Measurements from ENCODE around the gene HAL. TPM values are rescaled to one million over a fixed set of nuclear protein-coding genes. Genes with fewer than 3 reads are reported as not detected.

Gene HAL
- total RNA-seq, 1 donor from 2014 or later = not detected

DNA sequence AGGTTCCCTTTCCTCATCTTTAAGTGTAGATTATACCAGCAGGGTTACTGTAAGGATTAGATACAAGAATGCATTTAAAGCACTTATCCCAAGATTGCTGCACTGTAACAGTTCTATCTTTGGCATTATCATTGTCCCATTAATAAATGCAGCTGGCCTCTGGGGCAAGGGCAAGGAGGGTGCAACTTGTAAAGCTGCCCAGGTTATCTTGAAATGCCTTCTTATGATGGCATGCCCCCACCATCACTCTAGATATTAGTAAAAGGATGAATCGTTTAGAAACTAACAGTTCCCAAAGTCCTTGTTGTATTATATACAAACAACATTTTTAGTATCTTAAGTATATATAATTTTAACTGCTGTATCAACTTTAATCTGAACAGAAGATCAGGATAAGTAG, 32.4 kb upstream of the HAL start:
- no peak for DNase-seq
- Mint-ChIP-seq H3K4me3 (ENCODE audit: unreplicated experiment) (no peak overlapping the region), H3K27me3 (ENCODE audit: unreplicated experiment) (no peaks in the 10 kb centered on the region), H3K9me3 (ENCODE audit: unreplicated experiment) (no peaks in the 10 kb centered on the region), H3K36me3 (ENCODE audit: unreplicated experiment) (no peaks in the 10 kb centered on the region), H3K4me1 (ENCODE audit: low read depth, unreplicated experiment) (no peaks in the 10 kb centered on the region), H3K27ac (ENCODE audit: unreplicated experiment) (no peak overlapping the region)
- TF ChIP-seq, protein P1, sequence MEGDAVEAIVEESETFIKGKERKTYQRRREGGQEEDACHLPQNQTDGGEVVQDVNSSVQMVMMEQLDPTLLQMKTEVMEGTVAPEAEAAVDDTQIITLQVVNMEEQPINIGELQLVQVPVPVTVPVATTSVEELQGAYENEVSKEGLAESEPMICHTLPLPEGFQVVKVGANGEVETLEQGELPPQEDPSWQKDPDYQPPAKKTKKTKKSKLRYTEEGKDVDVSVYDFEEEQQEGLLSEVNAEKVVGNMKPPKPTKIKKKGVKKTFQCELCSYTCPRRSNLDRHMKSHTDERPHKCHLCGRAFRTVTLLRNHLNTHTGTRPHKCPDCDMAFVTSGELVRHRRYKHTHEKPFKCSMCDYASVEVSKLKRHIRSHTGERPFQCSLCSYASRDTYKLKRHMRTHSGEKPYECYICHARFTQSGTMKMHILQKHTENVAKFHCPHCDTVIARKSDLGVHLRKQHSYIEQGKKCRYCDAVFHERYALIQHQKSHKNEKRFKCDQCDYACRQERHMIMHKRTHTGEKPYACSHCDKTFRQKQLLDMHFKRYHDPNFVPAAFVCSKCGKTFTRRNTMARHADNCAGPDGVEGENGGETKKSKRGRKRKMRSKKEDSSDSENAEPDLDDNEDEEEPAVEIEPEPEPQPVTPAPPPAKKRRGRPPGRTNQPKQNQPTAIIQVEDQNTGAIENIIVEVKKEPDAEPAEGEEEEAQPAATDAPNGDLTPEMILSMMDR (IDR thresholded peaks at IDR 0.05; ENCODE audit: partially characterized antibody, unreplicated experiment) = no peak

DNA sequence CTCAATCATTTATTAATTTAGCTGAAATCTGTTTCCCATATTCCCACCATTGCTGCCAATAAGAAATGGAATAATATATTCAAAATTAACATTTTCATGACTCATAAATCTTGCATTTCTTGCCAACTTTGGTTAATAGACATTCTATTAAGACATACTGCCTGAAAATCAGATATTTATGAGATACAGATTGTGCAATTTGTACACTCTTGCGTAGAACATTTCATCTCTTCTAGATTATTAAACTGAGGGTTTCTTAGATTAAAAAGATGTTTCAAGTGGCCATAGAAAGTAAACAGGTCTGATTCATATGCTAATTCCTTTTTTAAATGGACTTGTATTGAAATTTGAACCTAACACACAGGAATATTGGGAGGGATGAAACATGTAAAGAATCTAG, 30.2 kb upstream of the HAL start:
- DNase-seq = no peak

DNA sequence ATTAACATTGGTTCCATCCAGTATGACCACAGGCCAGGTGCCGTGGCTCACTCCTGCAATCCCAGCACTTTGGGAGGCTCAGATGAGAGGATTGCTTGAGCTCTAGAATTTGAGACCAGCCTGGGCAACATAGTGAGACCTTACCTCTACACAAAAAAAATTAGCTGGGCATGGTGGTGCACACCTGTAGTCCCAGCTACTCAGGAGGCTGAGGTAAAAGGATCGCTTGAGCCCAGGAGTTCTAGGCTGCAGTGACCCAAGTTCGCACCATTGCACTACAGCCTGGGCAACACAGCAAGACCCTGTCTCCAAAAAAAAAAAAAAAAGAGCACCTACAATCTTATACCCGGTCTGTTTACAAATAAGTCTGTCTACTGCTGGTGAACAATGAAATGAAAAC, 29.4 kb upstream of the HAL start:
- no peaks in the 10 kb centered on the region for H3K27me3 Mint-ChIP-seq (ENCODE audit: unreplicated experiment)
- DNase-seq = no peak
- no peak overlapping the region for H3K27ac Mint-ChIP-seq (ENCODE audit: unreplicated experiment)
- TF ChIP-seq, protein P1 (IDR thresholded peaks at IDR 0.05; ENCODE audit: partially characterized antibody, unreplicated experiment) = no peak
- no peaks in the 10 kb centered on the region for H3K4me1 Mint-ChIP-seq (ENCODE audit: low read depth, unreplicated experiment)
- no peak overlapping the region for H3K4me3 Mint-ChIP-seq (ENCODE audit: unreplicated experiment)
- no peaks in the 10 kb centered on the region for H3K9me3 Mint-ChIP-seq (ENCODE audit: unreplicated experiment)
- no peaks in the 10 kb centered on the region for H3K36me3 Mint-ChIP-seq (ENCODE audit: unreplicated experiment)

More for the DNA sequence above, 30.2 kb upstream of the HAL start:
- H3K4me3 Mint-ChIP-seq (ENCODE audit: unreplicated experiment) = no peak overlapping the region
- no peaks in the 10 kb centered on the region for H3K27me3 Mint-ChIP-seq (ENCODE audit: unreplicated experiment)
- no peaks in the 10 kb centered on the region for H3K36me3 Mint-ChIP-seq (ENCODE audit: unreplicated experiment)
- no peaks in the 10 kb centered on the region for H3K9me3 Mint-ChIP-seq (ENCODE audit: unreplicated experiment)
- H3K4me1 Mint-ChIP-seq (ENCODE audit: low read depth, unreplicated experiment) = no peaks in the 10 kb centered on the region
- TF ChIP-seq, protein P1 (IDR thresholded peaks at IDR 0.05; ENCODE audit: partially characterized antibody, unreplicated experiment) = no peak
- no peak overlapping the region for H3K27ac Mint-ChIP-seq (ENCODE audit: unreplicated experiment)

DNA sequence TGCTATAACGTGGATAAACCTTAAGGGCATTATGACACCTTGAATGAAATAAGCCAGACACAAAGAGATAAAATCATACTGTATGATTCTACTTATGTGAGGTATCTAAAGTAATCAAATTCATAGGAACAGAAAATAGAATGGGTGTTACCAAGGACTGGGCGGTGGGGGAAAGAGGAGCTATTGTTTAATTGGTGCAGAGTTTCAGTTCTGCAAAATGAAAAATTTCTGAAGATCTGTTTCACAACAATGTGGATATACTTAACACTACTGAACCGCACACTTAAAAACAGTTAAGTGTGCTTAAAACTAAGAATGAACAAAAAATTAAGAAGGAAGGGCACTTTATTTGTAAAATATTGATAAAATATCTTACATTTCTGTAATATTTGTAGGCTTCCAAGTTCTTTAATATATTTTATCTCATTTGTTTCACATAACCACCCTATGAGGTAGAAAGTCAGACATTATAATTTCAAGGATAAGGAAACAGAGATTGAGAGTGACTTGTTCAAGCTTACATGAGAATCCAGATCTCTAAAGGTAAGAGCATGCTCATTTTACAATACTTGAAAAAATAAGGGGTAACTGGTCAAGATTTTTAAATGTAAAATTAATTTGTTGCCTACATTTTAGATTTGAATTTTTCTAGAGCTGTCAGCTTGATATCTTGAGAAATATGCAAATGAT, 24.3 kb upstream of the HAL start:
- no peak for DNase-seq
- Mint-ChIP-seq H3K36me3 (ENCODE audit: unreplicated experiment) (no peaks in the 10 kb centered on the region), H3K4me1 (ENCODE audit: low read depth, unreplicated experiment) (no peaks in the 10 kb centered on the region), H3K27ac (ENCODE audit: unreplicated experiment) (no peak overlapping the region), H3K9me3 (ENCODE audit: unreplicated experiment) (no peaks in the 10 kb centered on the region), H3K4me3 (ENCODE audit: unreplicated experiment) (no peak overlapping the region), H3K27me3 (ENCODE audit: unreplicated experiment) (no peaks in the 10 kb centered on the region)
- TF ChIP-seq, protein P1 (IDR thresholded peaks at IDR 0.05; ENCODE audit: partially characterized antibody, unreplicated experiment) = no peak

DNA sequence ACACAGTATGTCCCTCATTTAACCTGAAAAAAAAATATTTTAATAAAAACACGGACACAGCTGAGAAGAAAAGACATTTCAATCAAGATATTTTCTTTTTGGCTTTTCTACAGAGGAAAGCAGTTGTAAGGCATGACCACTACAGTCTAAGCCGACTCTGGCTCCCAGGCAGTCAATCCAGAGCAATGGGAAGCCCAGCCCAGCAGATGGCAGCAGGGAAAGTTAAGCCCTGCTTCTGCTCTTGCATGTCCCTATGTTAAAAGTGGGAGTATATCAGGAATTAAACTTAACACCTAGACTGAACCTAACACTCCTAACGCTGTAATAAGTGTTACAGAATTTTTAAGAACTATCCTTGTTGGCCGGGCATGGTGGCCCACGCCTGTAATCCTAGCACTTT, 19.5 kb upstream of the HAL start:
- Mint-ChIP-seq H3K36me3 (ENCODE audit: unreplicated experiment) (no peaks in the 10 kb centered on the region), H3K4me1 (ENCODE audit: low read depth, unreplicated experiment) (no peaks in the 10 kb centered on the region), H3K27ac (ENCODE audit: unreplicated experiment) (no peak overlapping the region), H3K4me3 (ENCODE audit: unreplicated experiment) (no peak overlapping the region), H3K9me3 (ENCODE audit: unreplicated experiment) (no peaks in the 10 kb centered on the region), H3K27me3 (ENCODE audit: unreplicated experiment) (no peaks in the 10 kb centered on the region)
- TF ChIP-seq, protein P1 (IDR thresholded peaks at IDR 0.05; ENCODE audit: partially characterized antibody, unreplicated experiment) = no peak
- peak; percentile 47 for DNase-seq

Measured in glutamatergic neuron (in vitro differentiated cells).